SW480 (cell line): ENCODE measurements around the gene DAB2IP.

Source experiments
- DNase-seq: peaks from one replicate; pipeline ENCODE4 v3.0.0-alpha.2; 2016; ENCODE audit warnings: low spot score

DAB2IP gene

GRCh38 chr9:121663591-121663990 lies 12.2 kb downstream of the DAB2IP start:
- no peak for DNase-seq

- DNase-seq = no peak
These were observed 14.9 kb downstream of the DAB2IP start for GRCh38 chr9:121666294-121666693.

- DNase-seq = no peak
These were observed 15.8 kb downstream of the DAB2IP start for GRCh38 chr9:121667214-121667613.

- no peak for DNase-seq
These were observed 16.5 kb downstream of the DAB2IP start for GRCh38 chr9:121667890-121668289.

- DNase-seq = no peak
These were observed 19.0 kb downstream of the DAB2IP start for GRCh38 chr9:121670431-121670830.

GRCh38 chr9:121671612-121672155 lies 20.2 kb downstream of the DAB2IP start:
- DNase-seq = no peak

- no peak for DNase-seq
These were observed 20.8 kb downstream of the DAB2IP start for GRCh38 chr9:121672213-121672612.

- DNase-seq = no peak
These were observed 21.6 kb downstream of the DAB2IP start for GRCh38 chr9:121672986-121673385.

GRCh38 chr9:121673576-121673975 lies 22.1 kb downstream of the DAB2IP start:
- DNase-seq = no peak

- DNase-seq = no peak
These were observed 22.6 kb downstream of the DAB2IP start for GRCh38 chr9:121674017-121674416.

GRCh38 chr9:121674952-121675351 lies 23.5 kb downstream of the DAB2IP start:
- DNase-seq = peak; percentile 23

GRCh38 chr9:121675381-121675780 lies 23.9 kb downstream of the DAB2IP start:
- no peak for DNase-seq

GRCh38 chr9:121675969-121676822 lies 24.8 kb downstream of the DAB2IP start:
- no peak for DNase-seq

GRCh38 chr9:121676926-121677325 lies 25.5 kb downstream of the DAB2IP start:
- no peak for DNase-seq

- no peak for DNase-seq
These were observed 27.1 kb downstream of the DAB2IP start for GRCh38 chr9:121678501-121679022.

- no peak for DNase-seq
These were observed 28.6 kb downstream of the DAB2IP start for GRCh38 chr9:121679901-121680635.

GRCh38 chr9:121681404-121681803 lies 30.0 kb downstream of the DAB2IP start:
- no peak for DNase-seq

GRCh38 chr9:121682201-121682600 lies 30.8 kb downstream of the DAB2IP start:
- no peak for DNase-seq

GRCh38 chr9:121682926-121683515 lies 31.6 kb downstream of the DAB2IP start:
- no peak for DNase-seq

- no peak for DNase-seq
These were observed 32.2 kb downstream of the DAB2IP start for GRCh38 chr9:121683652-121684051.

- DNase-seq = no peak
These were observed 33.1 kb downstream of the DAB2IP start for GRCh38 chr9:121684381-121685145.
